Keratinocyte (primary cell): ENCODE data around the gene CMIP. TPM values are rescaled to one million over a fixed set of nuclear protein-coding genes. Genes with fewer than 3 reads are reported as not detected.

Experiments used
- DNase-seq: peaks from one replicate; pipeline ENCODE4 v3.0.0-alpha.2; 2011; ENCODE audit warnings: low read depth, missing footprints, low spot score
- FAIRE-seq: peaks from 2 replicates; lab custom pipeline; 2011; peaks lifted over from hg19 to GRCh38; lab: Jason Lieb, UNC
- H2AFZ ChIP-seq: 2 replicates; pipeline ENCODE4 v1.6.0; 2012; ENCODE audit warnings: low read length, control low read depth, inconsistent platforms; ENCODE audit not compliant: control insufficient read depth
- H3K27ac ChIP-seq: 2 replicates; pipeline ENCODE4 v1.5.1; 2011; ENCODE audit warnings: low read length; ENCODE audit not compliant: control insufficient read depth, insufficient read depth
- H3K27me3 ChIP-seq: 3 replicates; pipeline ENCODE4 v1.6.0; 2011; ENCODE audit warnings: low read length; ENCODE audit not compliant: control insufficient read depth, insufficient read depth; ENCODE audit errors: extremely low read depth
- H3K36me3 ChIP-seq, 2 experiments: 2 replicates in 1 of 2; 3 replicates in 1 of 2; pipeline ENCODE4 v1.5.1; 2011; ENCODE audit warnings: low read length in 2 of 2, mild to moderate bottlenecking in 1 of 2; ENCODE audit not compliant: control insufficient read depth in 2 of 2, insufficient read depth in 2 of 2; ENCODE audit errors: extremely low read depth in 1 of 2
- H3K4me1 ChIP-seq: 3 replicates; pipeline ENCODE4 v1.5.1; 2011; ENCODE audit warnings: low read length; ENCODE audit not compliant: control insufficient read depth, insufficient read depth; ENCODE audit errors: extremely low read depth
- H3K4me2 ChIP-seq: 3 replicates; pipeline ENCODE4 v1.6.0; 2011; ENCODE audit warnings: low read depth, low read length; ENCODE audit not compliant: control insufficient read depth, insufficient read depth; ENCODE audit errors: extremely low read depth
- H3K4me3 ChIP-seq, 3 experiments: fragments of 200-600 bp in 1 of 3; sonication (generic) in 1 of 3; 2 replicates in 2 of 3; 3 replicates in 1 of 3; pipeline ENCODE4 v1.5.1; 2011 to 2016; ENCODE audit warnings: low read length in 3 of 3, mild to moderate bottlenecking in 3 of 3, control low read depth in 2 of 3, inconsistent platforms in 1 of 3, low read depth in 1 of 3, mixed read lengths in 1 of 3, mixed run types in 1 of 3, moderate library complexity in 1 of 3; ENCODE audit not compliant: control insufficient read depth in 2 of 3, insufficient read depth in 2 of 3; ENCODE audit errors: extremely low read depth in 1 of 3
- H3K79me2 ChIP-seq: 2 replicates; pipeline ENCODE4 v1.6.0; 2012; ENCODE audit warnings: low read length; ENCODE audit not compliant: control insufficient read depth, insufficient read depth
- H3K9ac ChIP-seq: 3 replicates; pipeline ENCODE4 v1.6.0; 2011; ENCODE audit warnings: low read length; ENCODE audit not compliant: control insufficient read depth, insufficient read depth; ENCODE audit errors: extremely low read depth
- H3K9me1 ChIP-seq: 3 replicates; pipeline ENCODE4 v1.6.0; 2011; ENCODE audit warnings: low read length; ENCODE audit not compliant: control insufficient read depth, insufficient read depth; ENCODE audit errors: extremely low read depth
- H3K9me3 ChIP-seq: 2 replicates; pipeline ENCODE4 v1.5.1; 2012; ENCODE audit warnings: low read depth, low read length; ENCODE audit not compliant: control insufficient read depth
- H4K20me1 ChIP-seq: 3 replicates; pipeline ENCODE4 v1.6.0; 2011; ENCODE audit warnings: low read length; ENCODE audit not compliant: control insufficient read depth, insufficient read depth; ENCODE audit errors: extremely low read depth
- CTCF ChIP-seq, 3 experiments: IDR thresholded peaks in 1 of 3; conservative IDR thresholded peaks in 1 of 3; optimal IDR thresholded peaks in 1 of 3; 2 replicates in 2 of 3; 3 replicates in 1 of 3; pipeline versions ENCODE3 to v1.5.1; 2011; ENCODE audit warnings: low read length in 3 of 3, mild to moderate bottlenecking in 3 of 3, moderate library complexity in 2 of 3, control low read depth in 1 of 3, inconsistent platforms in 1 of 3; ENCODE audit not compliant: insufficient read depth in 2 of 3; ENCODE audit errors: extremely low read depth in 1 of 3
- EZH2 ChIP-seq: IDR thresholded peaks from one replicate; pipeline ENCODE4 v1.6.1; 2012; ENCODE audit warnings: inconsistent platforms, mild to moderate bottlenecking, low read length, moderate library complexity
- dilution Hi-C: fragments of 300-500 bp; cut with MboI; formaldehyde crosslinking; loops from one replicate; pipeline ENCODE4 v1.7.0; 2020; ENCODE audit warnings: low sequenced_read_pairs; ENCODE audit not compliant: extremely low pct_ligation_motif_present
- polyA plus RNA-seq, 5 experiments: library from polyadenylated mRNA; depleted of rRNA in 3 of 5; stranded (reverse) in 3 of 5; stranded (forward) in 1 of 5; unstranded in 1 of 5; fragments of >200 nt; gene quantifications; 1 replicate in 1 of 5; 2 replicates in 3 of 5; 3 replicates in 1 of 5; pipeline versions ENCODE4 v1.2.1 to v1.2.3, GENCODE V29; 2011 to 2012; ENCODE audit warnings: missing spikeins in 2 of 5, low read depth in 1 of 5, low replicate concordance in 1 of 5

The CMIP gene
- polyA plus RNA-seq, 1 donor (not counting 4 experiments of a cell fraction or from before 2014, with no cell fraction given) = 5.0 TPM

DNA sequence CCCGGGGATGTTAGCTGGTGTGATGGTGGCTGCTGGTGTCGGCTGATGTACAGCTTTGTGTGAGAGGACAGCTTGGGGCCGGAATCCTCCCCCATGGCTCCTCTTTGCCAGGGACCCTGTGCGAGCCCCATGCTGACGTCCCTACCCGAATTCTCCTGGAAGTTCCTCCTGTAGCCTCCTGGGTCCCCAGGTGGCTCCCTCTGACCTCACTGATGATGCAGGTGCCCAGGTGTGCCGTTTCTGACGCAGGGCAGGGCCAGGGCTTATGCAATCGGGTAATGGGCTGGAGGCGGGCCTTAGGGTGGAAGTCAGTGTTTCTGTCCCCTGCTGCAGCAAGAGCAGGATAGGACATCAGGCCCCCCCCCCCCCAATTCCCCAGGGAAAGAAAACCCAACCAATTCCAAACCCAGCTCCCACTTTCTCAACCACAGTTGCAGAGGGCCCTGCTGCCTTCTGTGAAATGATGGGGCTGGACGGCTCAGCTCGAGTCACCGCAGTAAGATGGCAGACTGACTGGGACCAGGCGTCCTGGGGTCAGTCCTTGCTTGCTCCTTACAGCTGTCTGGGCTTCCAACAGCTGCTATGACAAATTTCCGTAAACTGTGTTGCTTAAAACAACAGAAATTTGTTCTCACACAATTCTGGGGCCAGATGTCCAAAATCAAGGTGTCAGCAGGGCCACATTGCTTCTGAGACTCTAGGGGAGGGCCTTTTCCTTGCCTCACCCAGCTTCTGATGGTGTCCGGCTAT, 195.5 kb downstream of the CMIP start:
- peaks cover 20% of the 10 kb centered on the region for H4K20me1 ChIP-seq
- FAIRE-seq = no peak

GRCh38 chr16:81640681-81641070, 196.1 kb downstream of the CMIP start:
- dilution Hi-C loops = no loop called here
- peaks cover 47% of the 10 kb centered on the region for H3K79me2 ChIP-seq
- H3K9me3 ChIP-seq = no peaks in the 10 kb centered on the region
- no peak overlapping the region for H3K4me3 ChIP-seq
- TF ChIP-seq EZH2 = no peak
- no peak for TF ChIP-seq CTCF (optimal IDR thresholded peaks at IDR 0.05 in 1 of 3, IDR thresholded peaks at IDR 0.05 in 1 of 3, conservative IDR thresholded peaks at IDR 0.05 in 1 of 3; ENCODE audit: extremely low read depth in 1 of 3, insufficient read depth in 2 of 3, low read length in 3 of 3)
- FAIRE-seq (no peak), DNase-seq (no peak)
- H3K9me1 ChIP-seq = peaks cover 7% of the 10 kb centered on the region
- peaks cover 11 to 13% of the 10 kb centered on the region in 2 experiments for H3K36me3 ChIP-seq
- no peak overlapping the region for H2AFZ ChIP-seq
- no peak overlapping the region for H3K4me2 ChIP-seq
- H4K20me1 ChIP-seq = peaks cover 20% of the 10 kb centered on the region
- no peak overlapping the region for H3K9ac ChIP-seq
- H3K4me1 ChIP-seq = peaks cover 12% of the 10 kb centered on the region
- H3K27me3 ChIP-seq = no peaks in the 10 kb centered on the region
- H3K27ac ChIP-seq = no peak overlapping the region

More for the DNA sequence above, 195.5 kb downstream of the CMIP start:
- no peak for DNase-seq
- Histone ChIP-seq H3K79me2 (peaks cover 50% of the 10 kb centered on the region), H3K27me3 (no peaks in the 10 kb centered on the region), H2AFZ (no peak overlapping the region), H3K4me1 (peaks cover 7% of the 10 kb centered on the region), H3K27ac (no peak overlapping the region), H3K4me2 (no peak overlapping the region), H3K9me3 (no peaks in the 10 kb centered on the region), H3K36me3 (peaks cover 11 to 13% of the 10 kb centered on the region in 2 experiments), H3K9me1 (peaks cover 6% of the 10 kb centered on the region), H3K4me3 (no peak overlapping the region), H3K9ac (no peak overlapping the region)
- dilution Hi-C loops = no loop called here
- no peak for TF ChIP-seq CTCF (optimal IDR thresholded peaks at IDR 0.05 in 1 of 3, IDR thresholded peaks at IDR 0.05 in 1 of 3, conservative IDR thresholded peaks at IDR 0.05 in 1 of 3; ENCODE audit: extremely low read depth in 1 of 3, insufficient read depth in 2 of 3, low read length in 3 of 3)
- TF ChIP-seq EZH2 = no peak
